Activated T-helper 2 cell treated with anti-CD3 and anti-CD28 coated beads, Interferon-gamma antibody, Interleukin-2, Interleukin-4, amounts not matched to agents 10 μg/mL and 5 μg/mL and 100 μg/mL, durations not matched to agents 14 hours and 24 hours and 36 hours (primary cell): ENCODE data around the gene ATRIP. TPM values are rescaled to one million over a fixed set of nuclear protein-coding genes. Genes with fewer than 3 reads are reported as not detected.
"Not testable (repeated sequence)": the region's sequence is repeated elsewhere in the genome, so short reads cannot be mapped to it uniquely, and the experiment has no call there.

Experiments used
- DNase-seq: peaks from one replicate; pipeline ENCODE4 v3.0.0; 2021; ENCODE audit warnings: low spot score
- H3K27ac Mint-ChIP-seq: one replicate; pipeline ENCODE4 v1.8.0; 2021; ENCODE audit warnings: mixed read lengths
- H3K27me3 Mint-ChIP-seq: one replicate; pipeline ENCODE4 v1.8.0; 2021; ENCODE audit warnings: low read depth, mixed read lengths
- H3K36me3 Mint-ChIP-seq: one replicate; pipeline ENCODE4 v1.8.0; 2021; ENCODE audit warnings: low read depth, mixed read lengths
- H3K4me1 Mint-ChIP-seq: one replicate; pipeline ENCODE4 v1.8.0; 2021; ENCODE audit warnings: low read depth, mixed read lengths
- H3K4me3 Mint-ChIP-seq: one replicate; pipeline ENCODE4 v1.8.0; 2021; ENCODE audit warnings: low read depth, mild to moderate bottlenecking, moderate library complexity, mixed read lengths
- H3K9me3 Mint-ChIP-seq: one replicate; pipeline ENCODE4 v1.8.0; 2021; ENCODE audit warnings: mixed read lengths
- intact Hi-C: fragments of 100-400 bp; cut with micrococcal nuclease; formaldehyde crosslinking; loops from one replicate; pipeline ENCODE4 v1.15.1; 2023
- total RNA-seq: library from RNA; stranded (reverse); gene quantifications from 2 replicates; pipeline ENCODE4 v1.2.3, GENCODE V29; 2022

Gene ATRIP
- total RNA-seq, 1 donor from 2014 or later, result 16.9 TPM

GRCh38 chr3:48441940-48442339 lies 4.6 kb upstream of the ATRIP start:
- DNase-seq, result no peak
- Mint-ChIP-seq H3K27ac (no peak overlapping the region), H3K27me3 (no peaks in the 10 kb centered on the region), H3K9me3 (no peaks in the 10 kb centered on the region), H3K36me3 (peaks cover 55% of the 10 kb centered on the region), H3K4me3 (peak overlapping the region; percentile 97), H3K4me1 (peaks cover 28% of the 10 kb centered on the region)
- intact Hi-C loops, result loop anchor here (2.0 kb wide), 1 partner anchor 173 kb away; no protein-coding TSS in a partner anchor

DNA sequence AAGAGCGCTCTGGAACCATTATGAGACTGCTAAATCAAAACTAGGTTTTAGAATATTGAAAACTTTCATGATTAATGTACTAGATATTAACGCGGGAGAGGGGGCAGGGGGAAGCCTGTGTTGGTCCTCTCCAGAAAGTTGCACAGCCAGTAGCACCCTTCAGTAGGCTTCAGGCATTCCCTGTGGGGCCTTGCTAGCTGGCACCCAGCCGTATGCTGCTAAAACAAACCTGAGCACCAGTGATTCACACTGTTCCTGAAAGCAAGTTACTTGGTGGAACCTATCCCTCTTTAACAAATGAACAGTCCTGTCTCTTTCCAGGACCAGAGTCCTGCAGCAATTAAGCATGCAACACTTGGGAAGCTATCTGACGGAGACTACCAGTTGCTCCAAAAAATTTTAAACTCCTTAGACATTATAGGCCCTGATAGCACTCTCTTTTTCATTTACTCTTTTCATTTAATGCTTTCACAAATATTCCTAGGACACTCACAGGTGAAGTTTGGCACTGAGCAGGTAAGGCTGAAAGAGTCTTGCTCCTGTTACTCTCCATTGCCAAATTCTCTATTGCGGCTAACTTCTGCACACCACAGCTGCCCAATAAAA lies 1.2 kb upstream of the ATRIP start:
- Mint-ChIP-seq H3K27ac (peak overlapping the region; percentile 81), H3K4me3 (peak overlapping the region; percentile 94), H3K36me3 (peaks cover 71% of the 10 kb centered on the region), H3K9me3 (no peaks in the 10 kb centered on the region), H3K27me3 (no peaks in the 10 kb centered on the region), H3K4me1 (peaks cover 33% of the 10 kb centered on the region)
- no peak for DNase-seq
- intact Hi-C loops, result loop anchor here (5.0 kb wide), 1 partner anchor 62 kb away; no protein-coding TSS in a partner anchor

GRCh38 chr3:48446043-48446424 lies 503 bp upstream of the ATRIP start:
- no peak for DNase-seq
- H3K36me3 Mint-ChIP-seq, result peaks cover 66% of the 10 kb centered on the region
- peaks cover 33% of the 10 kb centered on the region for H3K4me1 Mint-ChIP-seq
- H3K4me3 Mint-ChIP-seq, result peak overlapping the region; percentile 94
- H3K27me3 Mint-ChIP-seq, result no peaks in the 10 kb centered on the region
- peak overlapping the region; percentile 81 for H3K27ac Mint-ChIP-seq
- no peaks in the 10 kb centered on the region for H3K9me3 Mint-ChIP-seq
- intact Hi-C loops, result loop anchor here (2.0 to 5.0 kb wide), 3 partner anchors 27 to 111 kb away; partner anchors contain the start of gene PFKFB4

DNA sequence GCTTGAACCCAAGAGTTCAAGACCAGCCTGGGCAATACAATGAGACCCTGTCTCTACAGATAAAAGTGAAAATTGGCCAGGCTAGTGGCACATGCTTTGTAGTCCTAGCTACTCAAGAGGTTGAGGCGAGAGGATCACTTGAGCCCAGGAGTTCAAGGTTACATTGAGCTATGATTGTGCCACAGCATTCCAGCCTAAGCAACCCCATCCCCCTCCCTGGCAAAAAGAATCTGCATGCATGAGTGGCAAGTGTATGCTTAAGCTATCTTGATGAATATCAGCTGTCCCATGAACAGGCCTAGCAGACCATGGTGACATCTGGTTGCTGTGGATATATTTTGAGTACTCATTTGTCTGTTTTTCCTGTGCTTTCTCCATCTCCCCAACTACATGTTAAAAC lies 4.7 kb downstream of the ATRIP start:
- H3K27me3 Mint-ChIP-seq, result no peaks in the 10 kb centered on the region
- DNase-seq, result no peak
- H3K36me3 Mint-ChIP-seq, result peaks cover 59% of the 10 kb centered on the region
- H3K9me3 Mint-ChIP-seq, result no peaks in the 10 kb centered on the region
- H3K4me1 Mint-ChIP-seq, result peaks cover 19% of the 10 kb centered on the region
- intact Hi-C loops, result no loop called here
- H3K27ac Mint-ChIP-seq, result no peak overlapping the region
- no peak overlapping the region for H3K4me3 Mint-ChIP-seq

DNA sequence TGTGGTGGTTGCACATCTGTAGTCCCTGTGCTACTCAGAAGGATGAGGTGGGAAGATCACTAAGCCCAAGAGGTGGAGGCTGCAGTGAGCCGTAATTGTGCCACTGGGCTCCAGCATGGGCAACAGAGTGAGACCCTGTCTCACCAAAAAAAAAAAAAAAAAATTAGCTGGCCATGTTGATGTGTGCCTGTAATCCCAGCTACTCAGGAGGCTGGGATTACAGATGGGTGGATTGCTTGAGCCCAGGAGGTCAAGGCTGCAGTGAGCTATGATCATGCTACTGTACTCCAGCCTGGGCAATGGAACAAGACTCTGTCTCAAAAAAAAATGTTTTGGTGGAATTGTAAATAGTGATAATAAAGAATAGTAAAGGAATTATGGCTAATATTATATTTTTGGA lies 9.9 kb downstream of the ATRIP start:
- no peak for DNase-seq
- H3K4me3 Mint-ChIP-seq, result no peak overlapping the region
- intact Hi-C loops, result no loop called here
- H3K36me3 Mint-ChIP-seq, result peaks cover 58% of the 10 kb centered on the region
- no peaks in the 10 kb centered on the region for H3K27me3 Mint-ChIP-seq
- no peaks in the 10 kb centered on the region for H3K9me3 Mint-ChIP-seq
- H3K4me1 Mint-ChIP-seq, result no peaks in the 10 kb centered on the region
- no peak overlapping the region for H3K27ac Mint-ChIP-seq

GRCh38 chr3:48459331-48459730 lies 12.8 kb downstream of the ATRIP start:
- Mint-ChIP-seq H3K4me1 (no peaks in the 10 kb centered on the region), H3K27me3 (no peaks in the 10 kb centered on the region), H3K4me3 (no peak overlapping the region), H3K36me3 (peaks cover 42% of the 10 kb centered on the region), H3K27ac (no peak overlapping the region), H3K9me3 (no peaks in the 10 kb centered on the region)
- DNase-seq, result no peak
- intact Hi-C loops, result no loop called here

DNA sequence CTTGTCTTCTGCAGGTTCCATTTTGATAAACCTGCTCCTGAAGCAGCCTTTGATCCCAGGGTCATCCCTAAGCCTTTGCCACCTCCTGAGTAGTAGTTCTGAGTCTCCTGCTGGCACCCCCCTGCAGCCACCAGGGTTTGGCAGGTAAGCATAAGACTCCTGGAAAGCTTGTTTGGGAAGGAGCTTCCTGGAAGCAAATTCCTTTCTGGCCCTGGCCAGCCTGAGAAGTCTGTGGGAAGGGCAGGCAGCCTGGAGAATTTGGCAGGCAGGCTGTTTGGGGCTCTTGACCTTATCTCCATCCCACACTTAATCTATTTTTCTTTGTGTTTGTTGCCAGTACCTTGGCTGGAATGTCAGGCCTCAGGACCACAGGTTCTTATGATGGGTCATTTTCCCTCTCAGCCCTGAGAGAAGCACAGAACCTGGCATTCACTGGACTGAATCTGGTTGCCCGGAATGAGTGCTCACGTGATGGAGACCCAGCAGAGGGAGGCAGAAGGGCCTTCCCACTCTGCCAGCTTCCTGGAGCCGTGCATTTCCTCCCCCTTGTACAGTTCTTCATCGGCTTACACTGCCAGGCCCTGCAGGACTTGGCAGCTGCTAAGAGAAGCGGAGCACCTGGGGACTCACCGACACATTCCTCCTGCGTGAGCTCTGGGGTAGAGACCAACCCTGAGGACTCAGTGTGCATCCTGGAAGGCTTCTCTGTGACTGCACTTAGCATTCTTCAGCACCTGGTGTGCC lies 13.4 kb downstream of the ATRIP start:
- H3K9me3 Mint-ChIP-seq, result no peaks in the 10 kb centered on the region
- H3K27me3 Mint-ChIP-seq, result no peaks in the 10 kb centered on the region
- peaks cover 37% of the 10 kb centered on the region for H3K36me3 Mint-ChIP-seq
- H3K4me1 Mint-ChIP-seq, result no peaks in the 10 kb centered on the region
- no peak for DNase-seq
- no peak overlapping the region for H3K4me3 Mint-ChIP-seq
- intact Hi-C loops, result no loop called here
- no peak overlapping the region for H3K27ac Mint-ChIP-seq

DNA sequence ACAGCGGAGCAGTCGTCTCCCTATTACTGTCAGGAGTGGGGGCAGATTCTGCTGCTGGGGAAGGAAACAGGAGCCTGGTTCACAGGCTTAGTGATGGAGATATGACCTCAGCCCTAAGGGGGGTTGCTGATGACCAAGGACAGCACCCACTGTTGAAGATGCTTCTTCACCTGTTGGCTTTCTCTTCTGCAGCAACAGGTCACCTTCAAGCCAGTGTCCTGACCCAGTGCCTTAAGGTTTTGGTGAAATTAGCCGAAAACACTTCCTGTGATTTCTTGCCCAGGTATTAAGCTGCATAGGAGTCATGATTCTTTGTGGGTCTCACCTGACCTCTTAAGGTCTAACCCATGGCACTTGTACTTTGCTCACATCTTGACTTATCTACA lies 14.0 kb downstream of the ATRIP start:
- intact Hi-C loops, result no loop called here
- Mint-ChIP-seq H3K36me3 (peaks cover 37% of the 10 kb centered on the region), H3K27ac (no peak overlapping the region), H3K9me3 (no peaks in the 10 kb centered on the region), H3K27me3 (no peaks in the 10 kb centered on the region), H3K4me3 (no peak overlapping the region), H3K4me1 (peaks cover 2% of the 10 kb centered on the region)
- DNase-seq, result no peak

GRCh38 chr3:48461767-48462166 lies 15.2 kb downstream of the ATRIP start:
- H3K36me3 Mint-ChIP-seq, result peaks cover 41% of the 10 kb centered on the region
- H3K27ac Mint-ChIP-seq, intact Hi-C loops, DNase-seq, H3K27me3 Mint-ChIP-seq, H3K9me3 Mint-ChIP-seq, H3K4me1 Mint-ChIP-seq, H3K4me3 Mint-ChIP-seq: not testable (repeated sequence)

DNA sequence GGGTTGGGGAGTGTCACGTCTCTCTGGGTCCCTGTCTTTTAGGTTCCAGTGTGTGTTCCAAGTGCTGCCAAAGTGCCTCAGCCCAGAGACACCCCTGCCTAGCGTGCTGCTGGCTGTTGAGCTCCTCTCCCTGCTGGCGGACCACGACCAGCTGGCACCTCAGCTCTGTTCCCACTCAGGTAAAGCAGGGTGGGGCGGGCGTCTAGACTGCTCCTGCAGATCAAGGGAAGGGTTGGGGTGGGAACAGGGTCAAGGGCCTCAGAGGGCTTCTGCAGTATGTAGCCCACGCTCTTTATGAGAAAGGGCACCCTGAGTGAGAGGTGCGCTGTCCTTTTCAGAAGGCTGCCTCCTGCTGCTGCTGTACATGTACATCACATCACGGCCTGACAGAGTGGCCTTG lies 17.2 kb downstream of the ATRIP start:
- H3K27ac Mint-ChIP-seq, result no peak overlapping the region
- peaks cover 52% of the 10 kb centered on the region for H3K36me3 Mint-ChIP-seq
- H3K27me3 Mint-ChIP-seq, result no peaks in the 10 kb centered on the region
- no peaks in the 10 kb centered on the region for H3K9me3 Mint-ChIP-seq
- H3K4me1 Mint-ChIP-seq, result peaks cover 24% of the 10 kb centered on the region
- no peak overlapping the region for H3K4me3 Mint-ChIP-seq
- no peak for DNase-seq
- intact Hi-C loops, result no loop called here

DNA sequence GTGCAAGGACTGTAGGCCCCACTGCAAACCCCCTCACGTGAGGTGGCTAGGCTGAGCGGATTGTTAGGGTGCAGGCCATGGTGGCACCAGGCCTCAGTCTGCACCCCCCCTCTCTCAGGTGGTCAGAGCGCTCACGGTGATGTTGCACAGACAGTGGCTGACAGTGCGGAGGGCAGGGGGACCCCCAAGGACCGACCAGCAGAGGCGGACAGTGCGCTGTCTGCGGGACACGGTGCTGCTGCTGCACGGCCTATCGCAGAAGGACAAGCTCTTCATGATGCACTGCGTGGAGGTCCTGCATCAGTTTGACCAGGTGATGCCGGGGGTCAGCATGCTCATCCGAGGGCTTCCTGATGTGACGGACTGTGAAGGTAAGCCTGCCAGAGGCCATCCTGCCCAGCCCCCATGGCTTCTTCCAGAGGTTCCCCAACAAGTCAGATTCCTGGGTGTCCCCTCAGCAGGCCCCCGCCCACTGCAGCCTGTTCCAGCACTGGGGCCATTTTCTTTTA lies 18.2 kb downstream of the ATRIP start:
- no peaks in the 10 kb centered on the region for H3K27me3 Mint-ChIP-seq
- H3K4me3 Mint-ChIP-seq, result no peak overlapping the region
- DNase-seq, result no peak
- H3K4me1 Mint-ChIP-seq, result peaks cover 33% of the 10 kb centered on the region
- no peak overlapping the region for H3K27ac Mint-ChIP-seq
- H3K36me3 Mint-ChIP-seq, result peaks cover 52% of the 10 kb centered on the region
- intact Hi-C loops, result no loop called here
- H3K9me3 Mint-ChIP-seq, result no peaks in the 10 kb centered on the region

DNA sequence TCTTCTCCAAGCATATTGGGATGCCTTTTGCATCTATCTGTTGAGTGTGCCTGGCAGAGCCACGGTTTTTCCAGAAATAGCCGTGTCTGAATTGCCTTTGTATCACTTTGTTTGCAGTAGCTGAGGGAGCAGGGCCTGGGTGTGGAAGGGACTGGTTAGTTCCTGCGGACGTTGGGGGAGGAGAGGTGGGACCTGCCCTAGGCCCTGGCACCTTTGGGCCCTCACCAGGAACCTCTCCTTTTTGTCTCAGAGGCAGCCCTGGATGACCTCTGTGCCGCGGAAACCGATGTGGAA lies 18.6 kb downstream of the ATRIP start:
- peak overlapping the region; percentile 94 for H3K4me3 Mint-ChIP-seq
- H3K36me3 Mint-ChIP-seq, result peaks cover 56% of the 10 kb centered on the region
- peaks cover 36% of the 10 kb centered on the region for H3K4me1 Mint-ChIP-seq
- no peaks in the 10 kb centered on the region for H3K27me3 Mint-ChIP-seq
- no peak for DNase-seq
- intact Hi-C loops, result no loop called here
- no peaks in the 10 kb centered on the region for H3K9me3 Mint-ChIP-seq
- peak overlapping the region; percentile 84 for H3K27ac Mint-ChIP-seq

DNA sequence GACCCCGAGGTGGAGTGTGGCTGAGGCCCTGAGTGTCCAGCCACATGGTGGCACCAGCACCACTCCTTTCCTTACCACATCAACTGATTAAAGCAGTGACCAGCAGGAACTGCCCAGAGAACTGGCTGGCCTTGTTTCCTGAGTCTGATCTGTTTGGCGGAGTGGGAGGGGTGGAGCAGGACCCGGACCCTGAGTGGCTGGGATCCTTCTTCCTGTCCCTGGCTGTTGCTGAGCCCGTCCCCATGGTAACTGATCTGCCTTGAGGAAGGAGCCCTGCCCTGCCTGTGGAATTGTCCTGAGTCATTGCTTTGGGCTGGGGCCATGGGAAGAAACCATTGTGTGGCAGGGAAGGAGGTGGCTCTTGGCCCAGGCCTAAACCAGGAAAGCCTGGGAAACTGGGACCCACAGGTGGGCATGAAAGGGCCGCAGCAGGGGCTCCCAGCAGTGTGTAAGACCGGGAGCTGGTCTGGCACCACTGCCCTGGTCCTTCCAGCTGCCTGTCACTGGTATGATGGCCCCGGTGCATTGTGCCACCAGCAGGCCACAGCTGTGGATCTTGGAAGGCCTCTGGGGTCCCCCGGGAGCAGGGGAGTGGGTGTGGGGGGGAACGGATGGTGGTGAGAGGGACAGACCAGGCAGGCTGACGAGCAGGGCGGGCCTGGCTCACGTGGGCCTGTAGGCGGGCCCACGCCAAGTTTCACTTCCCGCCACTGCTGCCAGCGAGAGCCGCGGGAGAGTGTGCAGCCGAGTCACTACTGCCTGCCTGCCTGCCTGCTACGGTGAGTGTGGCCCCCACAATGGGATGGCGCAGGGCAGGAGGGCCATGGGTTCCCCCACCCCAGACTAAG lies 19.2 kb downstream of the ATRIP start:
- intact Hi-C loops, result no loop called here
- peak overlapping the region; percentile 94 for H3K4me3 Mint-ChIP-seq

More for the DNA sequence above, 19.2 kb downstream of the ATRIP start:
- H3K4me1 Mint-ChIP-seq, result peaks cover 36% of the 10 kb centered on the region
- H3K27me3 Mint-ChIP-seq, result no peaks in the 10 kb centered on the region
- DNase-seq, result peak; percentile 80
- no peaks in the 10 kb centered on the region for H3K9me3 Mint-ChIP-seq
- H3K27ac Mint-ChIP-seq, result peak overlapping the region; percentile 84
- H3K36me3 Mint-ChIP-seq, result peaks cover 54% of the 10 kb centered on the region
